Thoracic aorta (tissue), 2 donors: ENCODE measurements around the gene ING3. TPM values are rescaled to one million over a fixed set of nuclear protein-coding genes. Genes with fewer than 3 reads are reported as not detected.

Source experiments
- ATAC-seq: fragments of 150-250 bp; one replicate; pipeline ENCODE4 v1.8.0; 2017; ENCODE audit warnings: low read depth; ENCODE audit not compliant: insufficient number of reproducible peaks, low FRiP score
- DNase-seq: peaks from one replicate; pipeline ENCODE4 v3.0.0-alpha.2; 2020; ENCODE audit warnings: low spot score
- H3K27ac ChIP-seq, 2 donors: fragments of 200-600 bp; sonication (generic); 1 replicate in 1 of 2; 2 replicates in 1 of 2; pipeline ENCODE4 v1.5.1; 2016; ENCODE audit warnings: mild to moderate bottlenecking in 2 of 2, moderate library complexity in 2 of 2
- H3K27me3 ChIP-seq: fragments of 200-600 bp; sonication (generic); replicated peaks from 2 replicates; pipeline ENCODE4 v1.6.0; 2016; ENCODE audit warnings: mild to moderate bottlenecking; ENCODE audit not compliant: insufficient read depth
- H3K36me3 ChIP-seq: fragments of 200-600 bp; sonication (generic); one replicate; pipeline ENCODE4 v1.5.1; 2016
- H3K4me1 ChIP-seq, 2 donors: fragments of 200-600 bp; sonication (generic); 1 replicate in 1 of 2; 2 replicates in 1 of 2; pipeline versions ENCODE4 v1.5.1 to v1.6.0; 2016; ENCODE audit warnings: low read depth in 2 of 2, mild to moderate bottlenecking in 1 of 2; ENCODE audit not compliant: control insufficient read depth in 1 of 2
- H3K4me3 ChIP-seq: fragments of 200-600 bp; sonication (generic); 2 replicates; pipeline ENCODE4 v1.5.1; 2016; ENCODE audit warnings: mild to moderate bottlenecking
- H3K9me3 ChIP-seq: fragments of 200-600 bp; sonication (generic); 2 replicates; pipeline ENCODE4 v1.5.1; 2016
- CTCF ChIP-seq: fragments of 200-600 bp; sonication (generic); IDR thresholded peaks from one replicate; pipeline ENCODE4 v1.5.1; 2019; ENCODE audit warnings: antibody characterized with exemption
- total RNA-seq, 2 donors: library from RNA; depleted of rRNA; stranded (reverse); fragments of >200 nt; gene quantifications; one replicate each; pipeline versions ENCODE4 v1.1.0 to v1.2.3, GENCODE V29; 2016

The ING3 gene
- total RNA-seq, 2 donors from 2014 or later = 12.3 to 21.2 TPM

GRCh38 chr7:120960714-120961113 lies 10.1 kb downstream of the ING3 start:
- no peak for TF ChIP-seq CTCF
- Histone ChIP-seq H3K36me3 (peaks cover 14% of the 10 kb centered on the region), H3K4me3 (no peak overlapping the region), H3K4me1 (no peaks in the 10 kb centered on the region), H3K27me3 (no peaks in the 10 kb centered on the region), H3K27ac (no peak overlapping the region), H3K9me3 (no peaks in the 10 kb centered on the region)
- ATAC-seq (no peak), DNase-seq (no peak)

GRCh38 chr7:120961638-120962173 lies 11.1 kb downstream of the ING3 start:
- no peak for TF ChIP-seq CTCF
- no peak for ATAC-seq
- Histone ChIP-seq H3K9me3 (no peaks in the 10 kb centered on the region), H3K4me1 (no peaks in the 10 kb centered on the region), H3K36me3 (peaks cover 5% of the 10 kb centered on the region), H3K27ac (no peak overlapping the region), H3K27me3 (no peaks in the 10 kb centered on the region), H3K4me3 (no peak overlapping the region)
- DNase-seq = no peak

GRCh38 chr7:120964088-120964487 lies 13.5 kb downstream of the ING3 start:
- ATAC-seq (no peak), DNase-seq (no peak)
- Histone ChIP-seq H3K4me1 (no peaks in the 10 kb centered on the region), H3K27ac (no peak overlapping the region), H3K36me3 (peaks cover 17% of the 10 kb centered on the region), H3K27me3 (no peaks in the 10 kb centered on the region), H3K4me3 (no peak overlapping the region), H3K9me3 (no peaks in the 10 kb centered on the region)
- no peak for TF ChIP-seq CTCF

GRCh38 chr7:120966961-120967360 lies 16.4 kb downstream of the ING3 start:
- H3K4me3 ChIP-seq = no peak overlapping the region
- no peaks in the 10 kb centered on the region for H3K27me3 ChIP-seq
- H3K27ac ChIP-seq = no peak overlapping the region
- no peak for TF ChIP-seq CTCF
- no peak for ATAC-seq
- DNase-seq = no peak
- no peaks in the 10 kb centered on the region for H3K9me3 ChIP-seq
- H3K4me1 ChIP-seq = no peaks in the 10 kb centered on the region
- peaks cover 34% of the 10 kb centered on the region for H3K36me3 ChIP-seq

- Histone ChIP-seq H3K27ac (no peak overlapping the region), H3K4me3 (no peak overlapping the region), H3K27me3 (no peaks in the 10 kb centered on the region), H3K36me3 (peaks cover 31% of the 10 kb centered on the region), H3K4me1 (no peaks in the 10 kb centered on the region), H3K9me3 (no peaks in the 10 kb centered on the region)
- TF ChIP-seq CTCF = no peak
- no peak for ATAC-seq
- DNase-seq = no peak
These were observed 23.3 kb downstream of the ING3 start for GRCh38 chr7:120973849-120974248.
